ENCODE data around the gene TXNDC12.
"Not testable (repeated sequence)": the region's sequence is repeated elsewhere in the genome, so short reads cannot be mapped to it uniquely, and the experiment has no call there.

DNA sequence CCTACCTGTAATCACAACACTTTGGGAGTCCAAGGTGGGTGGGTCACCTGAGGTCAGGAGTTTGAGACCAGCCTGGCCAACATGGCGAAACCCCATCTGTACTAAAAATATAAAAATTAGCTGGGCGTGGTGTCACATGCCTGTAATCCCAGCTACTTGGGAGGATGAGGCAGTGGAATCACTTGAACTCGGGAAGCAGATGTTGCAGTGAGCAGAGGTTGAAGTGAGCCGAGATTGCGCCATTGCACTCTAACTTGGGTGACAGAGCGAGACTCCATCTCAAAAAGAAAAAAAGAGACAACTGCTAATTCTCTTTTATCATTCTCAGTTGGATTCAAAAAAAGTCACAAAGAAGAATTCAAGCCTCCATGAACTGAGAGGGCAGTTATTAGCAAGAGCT, 22.3 kb upstream of the TXNDC12 start:
- TF ChIP-seq, protein P1, sequence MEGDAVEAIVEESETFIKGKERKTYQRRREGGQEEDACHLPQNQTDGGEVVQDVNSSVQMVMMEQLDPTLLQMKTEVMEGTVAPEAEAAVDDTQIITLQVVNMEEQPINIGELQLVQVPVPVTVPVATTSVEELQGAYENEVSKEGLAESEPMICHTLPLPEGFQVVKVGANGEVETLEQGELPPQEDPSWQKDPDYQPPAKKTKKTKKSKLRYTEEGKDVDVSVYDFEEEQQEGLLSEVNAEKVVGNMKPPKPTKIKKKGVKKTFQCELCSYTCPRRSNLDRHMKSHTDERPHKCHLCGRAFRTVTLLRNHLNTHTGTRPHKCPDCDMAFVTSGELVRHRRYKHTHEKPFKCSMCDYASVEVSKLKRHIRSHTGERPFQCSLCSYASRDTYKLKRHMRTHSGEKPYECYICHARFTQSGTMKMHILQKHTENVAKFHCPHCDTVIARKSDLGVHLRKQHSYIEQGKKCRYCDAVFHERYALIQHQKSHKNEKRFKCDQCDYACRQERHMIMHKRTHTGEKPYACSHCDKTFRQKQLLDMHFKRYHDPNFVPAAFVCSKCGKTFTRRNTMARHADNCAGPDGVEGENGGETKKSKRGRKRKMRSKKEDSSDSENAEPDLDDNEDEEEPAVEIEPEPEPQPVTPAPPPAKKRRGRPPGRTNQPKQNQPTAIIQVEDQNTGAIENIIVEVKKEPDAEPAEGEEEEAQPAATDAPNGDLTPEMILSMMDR (IDR thresholded peaks at IDR 0.05), result not testable (repeated sequence)
- TF ChIP-seq POLR2A (IDR thresholded peaks at IDR 0.05; ENCODE audit: low read length); MAZ (IDR thresholded peaks at IDR 0.05; ENCODE audit: borderline replicate concordance, low read depth, low read length); RAD21 (conservative IDR thresholded peaks at IDR 0.05 in 1 of 2, IDR thresholded peaks at IDR 0.05 in 1 of 2); SMC3 (IDR thresholded peaks at IDR 0.05); JUN (IDR thresholded peaks at IDR 0.05); CHD4 (IDR thresholded peaks at IDR 0.05; ENCODE audit: borderline replicate concordance): not testable (repeated sequence)
- TF ChIP-seq, protein P2, sequence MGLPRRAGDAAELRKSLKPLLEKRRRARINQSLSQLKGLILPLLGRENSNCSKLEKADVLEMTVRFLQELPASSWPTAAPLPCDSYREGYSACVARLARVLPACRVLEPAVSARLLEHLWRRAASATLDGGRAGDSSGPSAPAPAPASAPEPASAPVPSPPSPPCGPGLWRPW (IDR thresholded peaks at IDR 0.05), result not testable (repeated sequence)
- TF ChIP-seq, protein P3, sequence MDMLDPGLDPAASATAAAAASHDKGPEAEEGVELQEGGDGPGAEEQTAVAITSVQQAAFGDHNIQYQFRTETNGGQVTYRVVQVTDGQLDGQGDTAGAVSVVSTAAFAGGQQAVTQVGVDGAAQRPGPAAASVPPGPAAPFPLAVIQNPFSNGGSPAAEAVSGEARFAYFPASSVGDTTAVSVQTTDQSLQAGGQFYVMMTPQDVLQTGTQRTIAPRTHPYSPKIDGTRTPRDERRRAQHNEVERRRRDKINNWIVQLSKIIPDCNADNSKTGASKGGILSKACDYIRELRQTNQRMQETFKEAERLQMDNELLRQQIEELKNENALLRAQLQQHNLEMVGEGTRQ (IDR thresholded peaks at IDR 0.05), result not testable (repeated sequence)
- TF ChIP-seq, protein P4, sequence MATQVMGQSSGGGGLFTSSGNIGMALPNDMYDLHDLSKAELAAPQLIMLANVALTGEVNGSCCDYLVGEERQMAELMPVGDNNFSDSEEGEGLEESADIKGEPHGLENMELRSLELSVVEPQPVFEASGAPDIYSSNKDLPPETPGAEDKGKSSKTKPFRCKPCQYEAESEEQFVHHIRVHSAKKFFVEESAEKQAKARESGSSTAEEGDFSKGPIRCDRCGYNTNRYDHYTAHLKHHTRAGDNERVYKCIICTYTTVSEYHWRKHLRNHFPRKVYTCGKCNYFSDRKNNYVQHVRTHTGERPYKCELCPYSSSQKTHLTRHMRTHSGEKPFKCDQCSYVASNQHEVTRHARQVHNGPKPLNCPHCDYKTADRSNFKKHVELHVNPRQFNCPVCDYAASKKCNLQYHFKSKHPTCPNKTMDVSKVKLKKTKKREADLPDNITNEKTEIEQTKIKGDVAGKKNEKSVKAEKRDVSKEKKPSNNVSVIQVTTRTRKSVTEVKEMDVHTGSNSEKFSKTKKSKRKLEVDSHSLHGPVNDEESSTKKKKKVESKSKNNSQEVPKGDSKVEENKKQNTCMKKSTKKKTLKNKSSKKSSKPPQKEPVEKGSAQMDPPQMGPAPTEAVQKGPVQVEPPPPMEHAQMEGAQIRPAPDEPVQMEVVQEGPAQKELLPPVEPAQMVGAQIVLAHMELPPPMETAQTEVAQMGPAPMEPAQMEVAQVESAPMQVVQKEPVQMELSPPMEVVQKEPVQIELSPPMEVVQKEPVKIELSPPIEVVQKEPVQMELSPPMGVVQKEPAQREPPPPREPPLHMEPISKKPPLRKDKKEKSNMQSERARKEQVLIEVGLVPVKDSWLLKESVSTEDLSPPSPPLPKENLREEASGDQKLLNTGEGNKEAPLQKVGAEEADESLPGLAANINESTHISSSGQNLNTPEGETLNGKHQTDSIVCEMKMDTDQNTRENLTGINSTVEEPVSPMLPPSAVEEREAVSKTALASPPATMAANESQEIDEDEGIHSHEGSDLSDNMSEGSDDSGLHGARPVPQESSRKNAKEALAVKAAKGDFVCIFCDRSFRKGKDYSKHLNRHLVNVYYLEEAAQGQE (IDR thresholded peaks at IDR 0.05), result not testable (repeated sequence)
- TF ChIP-seq, protein P5, sequence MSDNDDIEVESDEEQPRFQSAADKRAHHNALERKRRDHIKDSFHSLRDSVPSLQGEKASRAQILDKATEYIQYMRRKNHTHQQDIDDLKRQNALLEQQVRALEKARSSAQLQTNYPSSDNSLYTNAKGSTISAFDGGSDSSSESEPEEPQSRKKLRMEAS (IDR thresholded peaks at IDR 0.05), result not testable (repeated sequence)
